ENCODE data around the gene CCDC122. TPM values are rescaled to one million over a fixed set of nuclear protein-coding genes. Genes with fewer than 3 reads are reported as not detected.

CCDC122 gene
- total and polyA plus RNA-seq, 2 of the 8 experiments (the other 6 are each of a cell fraction or from before 2014, with no cell fraction given), result 2.9 to 5.8 TPM

- no peak for TF ChIP-seq CHD7 (IDR thresholded peaks at IDR 0.05; ENCODE audit: insufficient replicate concordance, low read length)
- no peak for TF ChIP-seq SIX5 (IDR thresholded peaks at IDR 0.05; ENCODE audit: low read depth, low read length)
- TF ChIP-seq CBX8 (IDR thresholded peaks at IDR 0.05; ENCODE audit: borderline replicate concordance, low read depth, low read length), result no peak
- no peak for TF ChIP-seq GTF2F1 (IDR thresholded peaks at IDR 0.05; ENCODE audit: borderline replicate concordance, low read depth, low read length)
- TF ChIP-seq RAD21 (IDR thresholded peaks at IDR 0.05 in 1 of 2, conservative IDR thresholded peaks at IDR 0.05 in 1 of 2; ENCODE audit: low read depth in 2 of 2, low read length in 2 of 2), result no peak
- TF ChIP-seq MAFK (IDR thresholded peaks at IDR 0.05; ENCODE audit: low read depth, low read length), result no peak
- TF ChIP-seq ATF2 (IDR thresholded peaks at IDR 0.05; ENCODE audit: low read length), result no peak
- no peak for TF ChIP-seq KDM1A (IDR thresholded peaks at IDR 0.05; ENCODE audit: borderline replicate concordance, low read length)
Observed at GRCh38 chr13:43916828-43917227, 37.3 kb upstream of the CCDC122 start (continued).
